DMS153 treated with DMSO at 0.1 percent for 48 hours (cell line): Measurements from ENCODE around the gene SESTD1.
"Not testable (repeated sequence)": the region's sequence is repeated elsewhere in the genome, so short reads cannot be mapped to it uniquely, and the experiment has no call there.

ENCODE experiments used
- DNase-seq: peaks from one replicate; lab custom pipeline; 2025; ENCODE audit not compliant: unreplicated experiment; lab: John Stamatoyannopoulos, UW

SESTD1 gene

DNA sequence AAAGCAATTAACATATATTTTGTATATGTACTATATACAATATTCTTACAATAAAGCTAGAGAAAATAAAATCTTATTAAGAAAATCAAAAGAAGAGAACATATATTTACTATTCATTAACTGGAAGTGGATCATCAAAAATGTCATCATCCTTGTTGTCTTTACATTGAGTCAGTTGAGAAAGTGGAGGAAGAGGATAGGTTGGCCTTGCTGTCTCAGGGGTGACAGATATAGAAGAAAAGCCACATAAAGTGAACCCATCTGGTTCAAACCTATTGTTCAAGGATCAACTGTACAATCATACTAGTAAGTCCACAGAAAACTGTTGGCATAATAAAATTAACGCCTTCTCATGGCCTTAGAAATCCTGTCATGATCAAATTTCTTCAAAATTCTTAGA, 26.6 kb downstream of the SESTD1 start:
- DNase-seq: no peak

DNA sequence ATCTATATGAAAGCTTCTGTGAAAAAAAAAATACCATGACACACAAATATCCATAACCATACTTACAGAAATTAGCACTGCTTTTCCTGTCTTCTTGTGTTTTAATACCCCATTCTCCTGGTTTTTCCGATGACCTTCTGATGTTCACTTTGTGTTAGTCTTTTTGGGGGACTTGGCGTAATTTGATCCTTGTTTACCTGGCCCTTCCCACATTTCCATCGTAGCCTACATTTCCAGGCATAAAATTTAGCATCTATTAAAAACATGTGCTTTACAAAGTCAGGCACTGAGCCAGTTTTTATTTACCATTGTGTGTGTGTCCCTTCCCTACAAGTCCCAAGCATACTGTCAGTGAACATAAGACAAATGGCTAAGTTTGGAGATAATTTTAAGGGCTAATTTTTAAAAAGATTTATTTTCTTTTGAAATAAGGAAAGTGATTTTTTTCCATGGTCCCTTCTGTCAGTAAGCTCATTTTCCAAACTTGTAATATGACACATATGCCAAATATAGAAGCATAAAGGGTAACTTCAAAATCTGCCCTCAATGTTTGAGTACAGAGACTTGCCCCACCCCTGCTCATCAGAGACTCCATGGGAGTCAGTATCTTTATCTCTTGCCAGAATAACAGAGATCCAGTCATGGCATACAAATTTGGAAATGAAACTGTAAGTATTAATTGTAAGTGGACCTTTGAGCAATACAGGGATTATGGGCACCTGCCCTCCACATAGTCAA, 27.3 kb downstream of the SESTD1 start:
- DNase-seq: no peak

DNA sequence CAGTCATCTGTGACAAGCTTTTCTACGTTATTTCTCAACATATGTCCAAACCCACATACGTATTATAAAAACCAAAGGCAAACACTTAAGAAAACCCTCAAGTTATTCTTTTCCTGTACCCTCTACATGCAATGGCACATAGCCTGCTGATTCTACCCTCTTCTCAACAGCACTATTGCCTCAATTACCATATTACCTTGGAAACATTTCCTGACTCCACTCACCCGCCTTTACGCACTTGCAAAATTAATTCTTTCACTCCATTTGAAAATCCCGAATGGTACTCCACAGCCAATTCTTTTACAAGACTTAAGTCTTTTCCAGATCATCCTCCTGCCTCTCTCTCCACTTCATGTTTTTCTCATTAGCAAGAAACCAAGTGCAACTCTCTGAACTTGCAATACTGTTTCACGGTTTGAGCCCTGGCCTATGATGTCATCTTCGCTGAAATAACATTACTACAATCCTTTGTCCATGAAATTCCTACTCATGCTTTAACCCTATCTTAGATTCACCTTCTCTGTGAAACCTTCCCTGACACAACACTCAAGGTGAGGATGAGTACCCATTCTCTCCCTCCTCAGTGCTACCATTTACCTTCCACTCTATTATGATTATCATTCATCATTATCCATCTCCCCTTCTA, 29.0 kb downstream of the SESTD1 start:
- DNase-seq: no peak

DNA sequence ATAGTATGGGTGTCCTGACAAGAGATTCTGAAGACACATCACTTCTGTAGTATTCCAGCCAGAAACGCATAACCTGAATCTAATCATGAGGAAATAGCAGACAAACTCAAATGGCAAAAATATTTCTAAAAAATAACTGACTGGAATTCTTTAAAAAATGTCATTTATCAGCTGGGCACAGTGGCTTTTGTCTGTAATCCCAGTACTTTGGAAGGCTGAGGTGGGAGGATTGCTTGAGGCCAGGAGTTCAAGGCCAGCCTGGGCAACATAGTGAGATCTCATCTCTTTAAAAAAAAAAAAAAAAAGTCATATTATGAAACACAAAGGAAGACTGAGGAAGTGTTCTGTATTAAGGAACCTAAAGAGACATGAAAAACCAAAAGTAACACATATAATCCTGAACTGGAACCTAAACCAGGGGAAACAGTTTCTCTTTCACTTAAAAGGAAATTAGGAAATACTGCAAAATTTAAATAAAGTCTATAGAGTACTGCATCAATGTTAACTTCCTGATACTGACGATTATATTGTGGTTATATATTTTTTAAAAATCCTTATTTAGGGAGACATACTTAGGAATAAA, 29.9 kb downstream of the SESTD1 start:
- no peak for DNase-seq

DNA sequence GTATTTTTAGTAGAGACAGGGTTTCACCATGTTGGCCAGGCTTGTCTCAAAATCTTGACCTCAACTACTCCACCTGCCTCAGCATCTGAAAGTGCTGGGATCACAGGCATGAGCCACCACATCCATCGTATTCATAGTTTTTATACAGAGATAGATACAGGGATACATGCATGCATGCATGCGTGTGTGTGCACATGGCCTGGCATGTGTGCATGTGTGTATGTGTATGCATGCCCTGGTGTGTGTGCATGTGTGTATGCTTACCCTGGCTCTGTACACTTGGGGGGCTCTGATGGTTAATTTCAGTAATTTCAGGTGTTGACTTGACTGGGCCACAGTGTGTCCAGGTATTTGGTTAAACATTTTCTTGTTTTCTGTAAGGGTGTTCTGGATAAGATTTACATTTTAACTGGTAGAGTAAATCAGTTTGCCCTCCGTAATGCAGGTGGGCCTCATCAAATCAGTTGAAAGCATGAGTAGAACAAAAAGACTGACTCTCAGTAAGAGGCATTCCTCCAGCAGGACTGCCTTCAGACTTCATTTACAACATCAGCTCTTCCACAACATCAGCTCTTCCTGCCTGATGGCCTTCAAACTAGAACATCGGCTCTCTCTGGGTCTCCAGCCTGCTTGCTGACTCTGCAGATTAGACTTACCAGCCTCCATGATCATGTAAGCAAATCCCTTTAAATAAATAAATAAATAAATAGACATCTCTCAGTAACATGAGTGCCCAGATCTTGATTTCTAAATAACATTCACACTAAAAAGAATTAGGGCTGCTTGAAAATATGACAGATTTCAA, 30.8 kb downstream of the SESTD1 start:
- DNase-seq: no peak

DNA sequence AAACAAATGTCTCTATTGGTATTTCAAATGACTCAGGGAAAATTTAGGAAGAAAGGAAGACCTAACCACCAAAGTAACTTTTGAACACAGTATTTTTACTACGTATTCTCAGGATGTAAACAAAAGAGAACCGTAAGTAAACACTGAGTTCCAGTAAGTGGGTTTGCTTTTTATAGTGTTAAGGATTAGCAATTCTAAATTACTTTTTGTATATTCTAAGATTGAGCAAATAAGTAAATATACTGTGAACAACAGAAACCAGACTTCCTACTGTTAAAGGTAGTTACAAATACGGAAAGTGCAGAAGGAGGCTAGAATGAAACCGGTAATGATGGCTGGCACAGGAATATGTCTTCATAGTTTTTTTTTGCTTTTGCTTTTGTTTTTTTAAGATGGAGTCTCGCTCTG, 31.5 kb downstream of the SESTD1 start:
- DNase-seq: no peak

DNA sequence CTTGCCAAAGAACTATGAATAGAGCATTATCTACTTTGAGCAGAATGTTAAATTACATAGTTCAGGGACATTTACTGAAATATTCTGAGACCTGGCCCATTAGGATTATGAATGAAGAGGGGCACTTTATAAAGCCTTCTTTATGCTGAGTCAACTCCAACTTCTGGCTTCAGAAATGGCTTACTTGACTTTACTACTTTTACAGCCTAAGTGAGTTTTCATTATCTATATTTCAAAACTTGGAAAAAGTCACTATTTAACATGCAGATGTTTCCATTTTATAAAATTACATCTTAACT, 37.7 kb downstream of the SESTD1 start:
- no peak for DNase-seq

DNA sequence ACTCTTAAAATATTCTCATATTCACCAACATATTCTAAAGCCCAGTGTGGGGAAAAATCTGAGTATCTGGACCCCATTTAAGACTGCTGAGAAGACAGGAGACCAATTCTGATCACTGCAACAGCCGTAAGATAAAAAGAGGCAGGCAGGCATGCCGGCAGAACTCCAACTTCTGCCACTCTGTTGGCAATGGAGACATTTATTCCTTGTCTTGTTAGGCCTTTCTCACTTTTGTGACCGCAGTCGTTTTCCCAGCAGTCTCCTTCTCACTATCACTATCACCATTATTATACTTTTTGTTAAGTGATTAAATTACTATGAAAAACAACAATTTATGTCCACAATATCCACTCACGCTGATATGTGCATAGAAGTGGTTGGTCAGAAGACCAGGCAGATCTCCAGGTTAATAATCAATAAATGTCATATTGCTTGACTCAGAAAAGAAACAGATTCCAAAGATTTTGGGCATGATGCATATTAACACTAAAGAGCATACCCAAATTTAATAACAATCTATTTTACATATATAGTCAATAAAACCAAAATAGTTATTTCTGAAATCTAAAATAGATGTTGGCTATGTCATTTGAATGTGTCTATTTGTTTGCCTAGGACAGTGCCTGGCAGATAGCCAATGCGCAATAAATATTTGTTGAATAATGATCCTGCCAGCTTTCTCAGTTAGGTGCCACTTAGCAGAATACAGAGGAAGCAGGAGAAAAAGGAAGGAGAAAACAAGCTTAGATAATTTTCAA, 38.2 kb downstream of the SESTD1 start:
- DNase-seq: no peak

DNA sequence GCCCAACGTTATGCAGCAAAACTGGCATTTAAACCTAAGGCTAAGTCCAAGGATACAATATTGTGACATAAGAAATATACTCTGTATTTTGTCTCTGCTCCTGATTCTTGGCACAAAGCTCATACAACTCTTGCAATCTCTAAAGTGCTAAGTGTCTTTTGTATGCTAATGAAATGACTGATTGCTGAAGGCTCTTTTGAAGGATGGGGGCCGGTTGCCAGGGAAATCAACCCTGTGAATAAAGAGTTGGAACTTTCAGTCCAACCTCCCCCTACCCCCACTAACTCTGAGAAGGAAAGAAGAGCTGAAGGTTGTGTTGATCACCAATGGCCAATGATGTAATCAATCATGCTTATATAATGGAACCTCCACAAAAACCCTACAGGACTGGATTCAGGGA, 40.3 kb downstream of the SESTD1 start:
- DNase-seq: no peak

DNA sequence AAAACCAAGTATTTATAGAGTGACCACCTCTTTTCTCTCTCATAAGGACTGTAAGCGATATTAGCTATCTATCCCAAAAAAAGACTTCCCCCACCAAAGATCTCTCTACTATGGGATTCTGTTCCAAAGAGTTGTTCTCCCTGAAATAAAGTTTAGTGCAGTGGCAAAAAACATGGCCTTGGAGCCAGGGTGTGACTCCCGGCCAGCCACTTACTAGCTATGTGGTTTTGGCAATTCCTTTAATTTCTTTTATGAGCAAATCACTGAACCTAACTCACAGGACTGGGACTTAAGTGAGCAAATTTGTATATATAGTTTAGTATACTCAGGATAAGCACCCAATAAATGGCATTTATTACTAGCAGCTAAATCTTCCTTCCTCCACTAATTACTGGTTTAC, 42.6 kb downstream of the SESTD1 start:
- DNase-seq: no peak

DNA sequence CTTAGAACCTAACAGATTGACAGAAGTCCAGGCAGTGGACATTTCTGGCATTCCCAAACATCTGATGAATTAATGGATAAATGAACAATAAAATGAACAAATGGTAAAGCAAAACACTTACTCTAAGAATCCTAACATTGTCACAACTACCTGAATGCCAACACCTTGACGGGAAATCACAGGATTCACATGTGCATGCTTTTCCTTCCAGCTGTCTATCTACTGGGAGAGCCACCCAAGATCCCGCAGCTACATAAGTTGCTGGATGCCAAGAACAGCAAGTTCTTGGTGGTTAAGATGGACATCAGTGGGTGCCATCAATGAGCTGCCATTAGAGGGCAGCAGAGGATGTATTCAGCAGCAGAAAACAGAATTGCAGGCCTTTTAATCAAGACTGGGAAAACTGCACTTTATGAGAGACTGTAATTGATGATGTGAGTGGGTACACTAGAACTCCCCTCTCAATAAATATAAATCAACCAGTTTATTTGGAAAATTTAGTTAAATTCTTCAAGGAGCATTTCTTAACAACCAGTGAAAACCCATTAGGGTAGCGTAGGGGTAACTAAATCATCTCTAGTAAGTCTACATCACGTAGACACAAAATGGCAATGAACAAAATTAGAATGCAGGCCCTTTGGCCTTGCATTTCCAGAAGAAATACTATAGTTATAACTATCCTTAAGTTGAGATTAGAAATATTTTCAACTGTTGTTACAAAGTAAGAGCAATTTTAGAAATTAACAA, 45.6 kb downstream of the SESTD1 start:
- peak; percentile 61 for DNase-seq

DNA sequence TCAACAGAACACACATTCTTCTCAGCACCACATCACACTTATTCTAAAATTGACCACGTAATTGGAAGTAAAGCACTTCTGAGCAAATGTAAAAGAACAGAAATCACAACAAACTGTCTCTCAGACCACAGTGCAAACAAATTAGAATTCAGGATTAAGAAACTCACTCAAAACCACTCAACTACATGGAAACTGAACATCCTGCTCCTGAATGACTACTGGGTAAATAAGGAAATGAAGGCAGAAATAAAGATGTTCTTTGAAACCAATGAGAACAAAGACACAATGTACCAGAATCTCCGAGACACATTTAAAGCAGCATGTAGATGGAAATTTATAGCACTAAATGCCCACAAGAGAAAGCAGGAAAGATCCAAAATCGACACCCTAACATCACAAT, 50.0 kb downstream of the SESTD1 start:
- not testable (repeated sequence) for DNase-seq

DNA sequence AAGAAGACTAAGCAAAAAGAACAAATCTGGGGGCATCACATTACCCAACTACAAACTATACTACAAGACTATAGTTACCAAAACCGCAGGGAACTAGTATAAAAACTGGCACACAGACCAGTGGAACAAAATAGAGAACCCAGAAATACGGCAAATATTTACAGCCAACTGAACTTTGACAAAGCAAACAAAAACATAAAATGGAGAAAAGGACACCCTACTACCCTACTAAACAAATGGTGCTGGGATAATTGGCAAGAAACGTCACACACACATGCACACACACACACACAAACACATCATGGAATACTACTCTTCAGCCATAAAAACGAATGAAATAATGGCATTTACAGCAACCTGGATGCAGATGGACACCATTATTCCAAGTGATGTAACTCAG, 53.3 kb downstream of the SESTD1 start:
- no peak for DNase-seq

DNA sequence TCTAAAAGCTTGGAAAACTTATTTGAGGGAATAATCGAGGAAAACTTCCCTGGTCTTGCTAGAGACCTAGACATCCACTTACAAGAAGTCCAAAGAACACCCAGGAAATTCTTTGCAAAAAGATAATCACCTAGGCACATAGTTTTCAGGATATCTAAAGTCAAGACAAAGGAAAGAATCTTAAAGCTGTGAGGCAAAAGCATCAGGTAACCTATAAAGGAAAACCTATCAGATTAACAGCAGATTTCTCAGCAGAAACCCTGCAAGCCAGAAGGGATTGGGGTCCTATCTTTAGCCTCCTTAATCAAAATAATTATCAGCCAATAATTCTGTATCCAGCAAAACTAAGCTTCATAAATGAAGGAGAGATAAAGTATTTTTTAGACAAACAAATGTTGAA, 56.4 kb downstream of the SESTD1 start:
- DNase-seq: not testable (repeated sequence)

DNA sequence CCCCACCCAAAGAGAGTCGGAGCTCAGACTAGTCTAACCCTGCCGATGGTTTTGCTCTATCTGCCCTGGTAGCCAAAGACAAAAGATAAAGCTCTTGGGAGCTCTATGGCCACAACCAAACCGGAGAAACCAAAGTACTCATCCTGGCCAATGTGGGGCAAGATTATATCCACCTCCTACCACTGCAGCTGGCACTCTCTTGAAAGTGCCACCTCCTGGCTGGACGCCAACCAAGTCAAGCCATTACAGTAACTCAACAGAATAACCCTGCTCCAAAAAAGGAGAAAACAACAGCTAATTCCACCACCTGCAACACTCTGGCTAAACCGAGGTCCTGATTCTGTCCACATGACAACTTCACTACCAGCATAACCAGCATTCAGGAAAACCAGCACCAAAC, 57.6 kb downstream of the SESTD1 start:
- DNase-seq: no peak

DNA sequence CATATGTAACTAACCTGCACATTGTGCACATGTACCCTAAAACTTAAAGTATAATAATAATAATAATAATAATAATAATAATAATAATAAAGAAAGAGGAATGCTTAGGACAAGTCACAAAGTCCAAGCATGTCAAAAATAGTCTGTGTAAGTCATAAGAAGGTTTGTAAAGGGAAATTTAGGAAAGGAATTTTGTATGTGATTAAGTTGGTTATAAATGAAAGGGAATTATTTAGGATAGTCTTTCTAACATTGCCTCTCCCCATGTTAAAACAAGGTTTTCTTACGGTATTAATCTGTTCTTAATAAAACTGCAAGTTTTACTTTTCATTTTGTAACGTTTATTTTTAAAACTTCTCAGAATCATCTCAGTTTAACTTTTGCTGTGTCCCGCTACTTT, 62.8 kb downstream of the SESTD1 start:
- no peak for DNase-seq

DNA sequence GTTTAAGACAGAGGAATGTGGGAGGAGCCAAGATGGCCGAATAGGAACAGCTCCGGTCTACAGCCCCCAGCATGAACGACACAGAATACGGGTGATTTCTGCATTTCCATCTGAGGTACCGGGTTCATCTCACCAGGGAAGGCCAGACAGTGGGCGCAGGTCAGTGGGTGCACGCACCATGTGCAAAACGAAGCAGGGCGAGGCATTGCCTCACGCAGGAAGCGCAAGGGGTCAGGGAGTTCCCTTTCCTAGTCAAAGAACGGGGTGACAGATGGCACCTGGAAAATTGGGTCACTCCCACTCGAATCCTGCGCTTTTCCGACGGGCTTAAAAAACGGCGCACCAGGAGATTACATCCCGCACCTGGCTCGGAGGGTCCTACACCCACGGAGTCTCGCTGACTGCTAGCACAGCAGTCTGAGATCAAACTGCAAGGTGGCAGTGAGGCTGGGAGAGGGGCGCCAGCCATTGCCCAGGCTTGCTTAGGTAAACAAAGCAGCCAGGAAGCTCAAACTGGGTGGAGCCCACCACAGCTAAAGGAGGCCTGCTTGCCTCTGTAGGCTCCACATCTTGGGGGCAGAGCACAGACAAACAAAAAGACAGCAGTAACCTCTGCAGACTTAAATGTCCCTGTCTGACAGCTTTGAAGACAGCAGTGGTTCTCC, 68.6 kb downstream of the SESTD1 start:
- not testable (repeated sequence) for DNase-seq

DNA sequence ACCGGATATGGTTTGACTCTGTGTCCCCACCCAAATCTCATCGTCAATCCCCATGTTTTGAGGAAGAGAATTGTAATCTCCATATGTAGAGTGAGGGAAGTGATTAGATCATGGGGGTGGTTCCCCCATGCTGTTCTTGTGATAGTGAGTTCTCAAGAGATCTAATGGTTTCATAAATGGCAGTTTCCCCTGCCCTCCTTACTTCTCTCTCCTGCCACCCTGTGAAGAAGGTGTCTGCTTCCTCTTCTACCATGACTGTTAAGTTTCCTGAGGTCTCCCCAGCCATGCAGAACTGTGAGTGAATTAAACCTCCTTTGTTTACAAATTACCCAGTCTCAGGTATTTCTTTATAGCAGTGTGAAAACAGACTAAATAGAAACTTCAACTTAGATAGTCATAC, 69.5 kb downstream of the SESTD1 start:
- no peak for DNase-seq

DNA sequence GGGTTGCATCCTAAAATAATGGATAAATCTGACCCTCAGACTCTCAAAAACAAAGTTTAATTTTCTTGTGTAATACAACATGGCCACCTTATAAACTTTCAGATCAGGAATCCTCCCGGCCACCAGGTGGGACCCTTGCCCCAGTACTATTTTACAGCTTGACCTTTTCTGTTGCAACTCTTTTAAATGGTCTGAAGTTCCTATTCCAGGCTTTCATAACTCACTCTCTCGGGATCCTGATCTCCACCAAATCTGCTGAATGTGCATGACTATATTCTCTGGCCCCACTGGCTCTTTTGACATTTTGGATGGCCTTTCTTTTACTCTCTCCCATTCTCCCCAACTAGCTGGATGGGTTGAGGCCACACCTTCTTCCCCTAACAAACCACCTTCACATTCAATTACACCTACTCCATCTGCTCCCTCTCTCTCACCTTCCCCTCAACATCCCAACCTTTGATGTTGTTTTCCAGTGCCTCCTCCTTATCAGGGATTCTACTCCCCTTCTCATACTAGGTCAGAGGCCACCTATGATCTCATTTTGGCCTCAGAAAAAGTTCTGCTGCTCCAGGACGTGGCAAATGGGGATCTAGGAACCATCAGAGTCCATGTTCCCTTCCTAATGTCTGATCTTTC, 70.8 kb downstream of the SESTD1 start:
- no peak for DNase-seq
